HepG2 (cell line): Measurements from ENCODE around the gene GATC. TPM values are rescaled to one million over a fixed set of nuclear protein-coding genes. Genes with fewer than 3 reads are reported as not detected.

Source experiments
- ATAC-seq: fragments of 200-7000 bp; cut with Tn5 transposase; 3 replicates; pipeline ENCODE4 v1.9.1; 2020; ENCODE audit warnings: mild to moderate bottlenecking, moderate library complexity
- BruUV-seq: library from RNA; stranded (reverse); fragments of 400-500 nt; replicated peaks from 2 replicates; lab custom pipeline; 2021; lab: Mats Ljungman, UMichigan
- CTCF ChIA-PET: fragments of 300-600 bp; formaldehyde crosslinking; extraction: SDS; loops from one replicate; lab custom pipeline; 2021; ENCODE audit warnings: low total read pairs, inconsistent platforms, low intra/inter-chr PET ratio; lab: Yijun Ruan, JAX
- POLR2A ChIA-PET: fragments of 350-600 bp; sonication (Branson Sonifier 250); formaldehyde crosslinking; loops from one replicate; lab custom pipeline; 2020; ENCODE audit warnings: antibody characterized with exemption, inconsistent platforms; lab: Yijun Ruan, JAX
- DNase-seq: peaks from one replicate; pipeline ENCODE4 v3.0.0-alpha.2; 2015; ENCODE audit warnings: low spot score
- FAIRE-seq: peaks from 3 replicates; lab custom pipeline; 2011; peaks lifted over from hg19 to GRCh38; lab: Jason Lieb, UNC
- H2AFZ ChIP-seq: one replicate; pipeline ENCODE4 v1.6.1; 2011; ENCODE audit warnings: low read length, inconsistent platforms
- H3K27ac ChIP-seq: fragments of 300-600 bp; 3 replicates; pipeline ENCODE4 v1.8.0; 2011; ENCODE audit warnings: mixed run types, mild to moderate bottlenecking, mixed read lengths, low read length, inconsistent platforms; ENCODE audit not compliant: insufficient read depth; ENCODE audit errors: extremely low read length
- H3K27me3 ChIP-seq, 2 experiments: fragments of 200-600 bp in 1 of 2; 2 replicates in 1 of 2; 3 replicates in 1 of 2; pipeline versions ENCODE4 v1.6.0 to v1.8.0; 2011; ENCODE audit warnings: low read length in 2 of 2, mild to moderate bottlenecking in 2 of 2, moderate library complexity in 2 of 2, inconsistent platforms in 1 of 2; ENCODE audit not compliant: insufficient read depth in 2 of 2, control insufficient read depth in 1 of 2
- H3K36me3 ChIP-seq, 2 experiments: fragments of 200-600 bp in 1 of 2; replicated peaks in 1 of 2; 2 replicates in 1 of 2; 3 replicates in 1 of 2; pipeline versions ENCODE4 v1.5.1 to v1.8.0; 2011; ENCODE audit warnings: low read length in 2 of 2, inconsistent platforms in 1 of 2; ENCODE audit not compliant: insufficient read depth in 2 of 2, control insufficient read depth in 1 of 2
- H3K4me1 ChIP-seq: 2 replicates; pipeline ENCODE4 v1.5.1; 2012; ENCODE audit warnings: low read length, inconsistent platforms; ENCODE audit not compliant: insufficient read depth
- H3K4me2 ChIP-seq: 2 replicates; pipeline ENCODE4 v1.6.0; 2011; ENCODE audit warnings: low read depth, low read length, inconsistent platforms
- H3K4me3 ChIP-seq, 3 experiments: fragments of 200-600 bp in 1 of 3; sonication (generic), shearing (Covaris generic) in 1 of 3; replicated peaks in 1 of 3; 2 replicates each; pipeline ENCODE4 v1.5.1; 2011 to 2016; ENCODE audit warnings: low read length in 3 of 3, inconsistent platforms in 2 of 3, low read depth in 2 of 3, mild to moderate bottlenecking in 2 of 3, control low read depth in 1 of 3, mixed read lengths in 1 of 3; ENCODE audit not compliant: insufficient read depth in 1 of 3
- H3K79me2 ChIP-seq: one replicate; pipeline ENCODE4 v1.6.1; 2011; ENCODE audit warnings: low read length, inconsistent platforms; ENCODE audit not compliant: insufficient read depth
- H3K9ac ChIP-seq: 2 replicates; pipeline ENCODE4 v1.6.0; 2011; ENCODE audit warnings: mild to moderate bottlenecking, low read depth, low read length, inconsistent platforms; ENCODE audit not compliant: insufficient read depth
- H3K9me3 ChIP-seq: 2 replicates; pipeline ENCODE4 v1.5.1; 2012; ENCODE audit warnings: mild to moderate bottlenecking, low read length
- H4K20me1 ChIP-seq: 2 replicates; pipeline ENCODE4 v1.6.0; 2011; ENCODE audit warnings: inconsistent platforms, mild to moderate bottlenecking, low read length, moderate library complexity; ENCODE audit not compliant: insufficient read depth
- CC2D1A ChIP-seq: sonication (generic); formaldehyde crosslinking; IDR thresholded peaks from 2 replicates; pipeline ENCODE4 v1.8.1; 2023; ENCODE audit warnings: mild to moderate bottlenecking, missing genetic modification reagents
- MTA1 ChIP-seq: sonication (generic); formaldehyde crosslinking; IDR thresholded peaks from 2 replicates; pipeline ENCODE4 v1.4.0; 2020; ENCODE audit warnings: missing genetic modification reagents, mild to moderate bottlenecking, borderline replicate concordance
- NFE2L2 ChIP-seq: fragments of 150-350 bp; IDR thresholded peaks from 2 replicates; pipeline ENCODE4 v1.6.1; 2014; ENCODE audit warnings: low read length
- RBFOX2 ChIP-seq: fragments of 200-400 bp; formaldehyde crosslinking; IDR thresholded peaks from 2 replicates; pipeline ENCODE4 v1.6.1; 2017; ENCODE audit warnings: low read depth, mild to moderate bottlenecking, low read length
- RBM22 ChIP-seq: fragments of 200-400 bp; formaldehyde crosslinking; optimal IDR thresholded peaks from 2 replicates; pipeline ENCODE3; 2017; ENCODE audit warnings: mild to moderate bottlenecking, low read length, moderate library complexity
- RBM39 ChIP-seq: fragments of 200-400 bp; formaldehyde crosslinking; IDR thresholded peaks from one replicate; pipeline ENCODE4 v1.6.1; 2018; ENCODE audit warnings: antibody characterized with exemption, mild to moderate bottlenecking, low read depth, low read length; ENCODE audit not compliant: poor library complexity, severe bottlenecking
- SOX5 ChIP-seq: IDR thresholded peaks from 2 replicates; pipeline ENCODE4 v1.6.1; 2016; ENCODE audit warnings: borderline replicate concordance
- TAF15 ChIP-seq: fragments of 200-400 bp; formaldehyde crosslinking; IDR thresholded peaks from one replicate; pipeline ENCODE4 v1.6.1; 2018; ENCODE audit warnings: mild to moderate bottlenecking, low read depth, low read length; ENCODE audit not compliant: poor library complexity, severe bottlenecking
- ZBTB7A ChIP-seq: sonication (generic); formaldehyde crosslinking; IDR thresholded peaks from 2 replicates; pipeline ENCODE4 v1.8.0; 2022; ENCODE audit warnings: mild to moderate bottlenecking, missing genetic modification reagents
- ZFP36L2 ChIP-seq: sonication (generic); formaldehyde crosslinking; IDR thresholded peaks from 2 replicates; pipeline ENCODE4 v1.4.0; 2020; ENCODE audit warnings: missing genetic modification reagents
- ZKSCAN8 ChIP-seq: IDR thresholded peaks from 2 replicates; pipeline ENCODE4 v1.6.1; 2016; ENCODE audit warnings: borderline replicate concordance, missing genetic modification reagents, missing compliant biosample characterization
- ZNF432 ChIP-seq: sonication (generic); formaldehyde crosslinking; IDR thresholded peaks from 2 replicates; pipeline ENCODE4 v1.5.0; 2020; ENCODE audit warnings: missing genetic modification reagents, mild to moderate bottlenecking, borderline replicate concordance
- ZSCAN20 ChIP-seq: sonication (generic); formaldehyde crosslinking; IDR thresholded peaks from 2 replicates; pipeline ENCODE4 v1.4.0; 2020; ENCODE audit warnings: missing genetic modification reagents, mild to moderate bottlenecking, borderline replicate concordance
- WGBS: methylation state at CpG from one replicate; pipeline ENCODE4 v1.1.6; 2017; ENCODE audit warnings: low lambda C conversion rate; 5-methylcytosine and 5-hydroxymethylcytosine counted together
- in situ Hi-C: cut with HindIII; loops from 2 replicates; pipeline ENCODE4 v1.10.0; 2017; ENCODE audit warnings: low pct_unique_long_range_greater_than_20kb; ENCODE audit not compliant: extremely low pct_ligation_motif_present
- intact Hi-C: fragments of 100-400 bp; cut with micrococcal nuclease; formaldehyde crosslinking; loops from one replicate; pipeline ENCODE4 v1.10.0; 2022; ENCODE audit not compliant: unreplicated experiment
- polyA plus RNA-seq, 8 experiments: library from polyadenylated mRNA; depleted of rRNA in 3 of 8; stranded (reverse) in 7 of 8; unstranded in 1 of 8; fragments of >200 nt; fragmentation: Illumina TruSeq in 4 of 8; extraction: Trizol in 4 of 8; gene quantifications; 2 replicates each; pipeline versions ENCODE4 v1.2.1 to v1.2.3, GENCODE V29; 2011 to 2016; ENCODE audit warnings: low read depth in 4 of 8, missing spikeins in 1 of 8, mixed read lengths in 1 of 8; ENCODE audit not compliant: insufficient read depth in 1 of 8
- total RNA-seq, 5 experiments: library from RNA; depleted of rRNA; stranded (reverse); fragments of >200 nt; fragmentation: Illumina TruSeq; extraction: Trizol; gene quantifications; 2 replicates each; pipeline ENCODE4 v1.2.3, GENCODE V29; 2016; ENCODE audit warnings: low read depth in 1 of 5
- TF ChIP-seq, protein P1 (sequence below): sonication (generic); formaldehyde crosslinking; conservative IDR thresholded peaks from 2 replicates; pipeline ENCODE4 v1.4.0; 2020; ENCODE audit warnings: missing genetic modification reagents
- TF ChIP-seq, protein P2 (sequence below): IDR thresholded peaks from 2 replicates; pipeline ENCODE4 v1.6.1; 2016; ENCODE audit warnings: missing compliant biosample characterization, missing genetic modification reagents, borderline replicate concordance
- TF ChIP-seq, protein P3 (sequence below), 2 experiments: IDR thresholded peaks; 2 replicates each; pipeline ENCODE4 v1.6.1; 2011 to 2012; ENCODE audit warnings: low read length in 2 of 2, borderline replicate concordance in 1 of 2, low read depth in 1 of 2, mild to moderate bottlenecking in 1 of 2, moderate library complexity in 1 of 2

The GATC gene
- total and polyA plus RNA-seq, 2 of the 13 experiments (the other 11 are each of a cell fraction or from before 2014, with no cell fraction given), result 17.7 to 29.7 TPM

DNA sequence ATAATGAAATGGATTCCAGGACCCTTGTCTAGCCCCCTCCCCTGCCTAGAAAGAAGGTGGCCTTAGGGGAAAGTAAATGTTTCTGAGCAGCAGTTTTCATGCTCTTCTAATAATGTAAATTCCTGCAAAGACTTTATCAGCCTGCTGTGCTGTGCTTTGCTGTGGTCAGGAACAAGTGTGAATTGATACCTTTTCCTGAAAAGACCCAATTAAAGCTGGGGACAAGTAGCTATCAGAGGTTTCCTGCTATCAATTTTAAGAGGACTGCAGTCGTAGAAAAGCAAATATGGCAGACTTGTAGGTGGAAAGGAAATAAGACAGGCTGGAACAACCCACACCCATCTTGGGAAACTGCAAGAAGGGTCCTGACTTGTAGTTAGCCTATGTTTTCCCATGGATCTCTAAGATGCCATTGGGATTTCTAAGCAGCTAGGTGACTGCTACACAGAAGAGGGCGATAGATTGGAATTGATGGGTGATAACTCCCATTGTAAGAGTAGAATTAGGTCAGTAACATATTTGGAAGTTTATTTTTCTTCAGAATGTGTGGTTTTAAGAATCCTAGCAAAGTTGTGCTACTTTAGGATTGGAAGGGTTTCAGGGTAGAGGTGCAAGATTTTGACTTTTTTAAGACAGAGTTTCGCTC, 52.7 kb downstream of the GATC start (continued):
- TF ChIP-seq RBFOX2, result 0 out of 2 replicates have a peak, but pooled peaks have one; percentile 2
- peak; percentile 74 for TF ChIP-seq RBM22
- TF ChIP-seq ZKSCAN8 (CRISPR knock-in tag), result no peak
- TF ChIP-seq ZBTB7A (CRISPR knock-in tag), result no peak
- TF ChIP-seq NFE2L2, result no peak
- TF ChIP-seq ZNF432 (CRISPR knock-in tag), result no peak
- TF ChIP-seq, protein P1, sequence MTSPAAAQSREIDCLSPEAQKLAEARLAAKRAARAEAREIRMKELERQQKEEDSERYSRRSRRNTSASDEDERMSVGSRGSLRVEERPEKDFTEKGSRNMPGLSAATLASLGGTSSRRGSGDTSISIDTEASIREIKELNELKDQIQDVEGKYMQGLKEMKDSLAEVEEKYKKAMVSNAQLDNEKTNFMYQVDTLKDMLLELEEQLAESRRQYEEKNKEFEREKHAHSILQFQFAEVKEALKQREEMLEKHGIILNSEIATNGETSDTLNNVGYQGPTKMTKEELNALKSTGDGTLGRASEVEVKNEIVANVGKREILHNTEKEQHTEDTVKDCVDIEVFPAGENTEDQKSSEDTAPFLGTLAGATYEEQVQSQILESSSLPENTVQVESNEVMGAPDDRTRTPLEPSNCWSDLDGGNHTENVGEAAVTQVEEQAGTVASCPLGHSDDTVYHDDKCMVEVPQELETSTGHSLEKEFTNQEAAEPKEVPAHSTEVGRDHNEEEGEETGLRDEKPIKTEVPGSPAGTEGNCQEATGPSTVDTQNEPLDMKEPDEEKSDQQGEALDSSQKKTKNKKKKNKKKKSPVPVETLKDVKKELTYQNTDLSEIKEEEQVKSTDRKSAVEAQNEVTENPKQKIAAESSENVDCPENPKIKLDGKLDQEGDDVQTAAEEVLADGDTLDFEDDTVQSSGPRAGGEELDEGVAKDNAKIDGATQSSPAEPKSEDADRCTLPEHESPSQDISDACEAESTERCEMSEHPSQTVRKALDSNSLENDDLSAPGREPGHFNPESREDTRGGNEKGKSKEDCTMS (CRISPR knock-in tag), result no peak

DNA sequence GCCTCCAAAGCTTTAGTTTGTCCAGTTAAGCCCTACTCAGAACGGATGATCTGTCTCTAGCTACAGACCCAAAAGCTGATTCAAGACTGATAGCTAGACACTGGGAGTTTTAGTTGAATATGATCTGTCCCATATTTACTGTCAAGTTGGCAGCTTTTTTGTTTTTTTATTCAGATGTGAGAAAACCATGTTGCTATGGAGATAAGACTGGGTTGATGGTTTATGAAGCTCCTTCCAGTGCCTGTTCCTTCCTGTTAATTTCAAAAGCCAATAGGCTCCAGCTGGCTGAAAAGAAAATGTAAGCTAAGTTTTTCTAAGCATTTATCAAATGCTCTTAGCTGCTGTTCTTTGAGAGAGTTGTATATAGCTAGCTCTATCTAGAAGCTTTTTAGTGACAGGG, 54.3 kb downstream of the GATC start:
- ChIA-PET CTCF (no interaction called here), POLR2A (interaction anchor here (0.6 to 1.2 kb wide), 2 partner anchors 81 to 248 kb away, joined by 3 read pairs; partner anchors contain the start of gene POP5)
- intact Hi-C loops, result no loop called here
- no peak for FAIRE-seq
- H3K27me3 ChIP-seq, result no peaks in the 10 kb centered on the region; a peak in 1 of 5 replicates
- peaks cover 20% of the 10 kb centered on the region for H3K79me2 ChIP-seq
- no peak overlapping the region for H3K27ac ChIP-seq
- DNase-seq, result no peak
- peaks cover 10% of the 10 kb centered on the region for H4K20me1 ChIP-seq
- no peak overlapping the region for H2AFZ ChIP-seq
- no TSS peak for BruUV-seq
- H3K9ac ChIP-seq, result no peak overlapping the region
- H3K4me2 ChIP-seq, result no peak overlapping the region
- peaks cover 16% of the 10 kb centered on the region for H3K4me1 ChIP-seq
- no peaks in the 10 kb centered on the region for H3K9me3 ChIP-seq
- no peak for ATAC-seq
- no peak overlapping the region for H3K4me3 ChIP-seq
- in situ Hi-C loops, result no loop called here
- WGBS, result 93% methylated on average over 1 of the region's 1 CpG
- peaks cover 4 to 23% of the 10 kb centered on the region in 2 experiments for H3K36me3 ChIP-seq
- TF ChIP-seq, protein P2, sequence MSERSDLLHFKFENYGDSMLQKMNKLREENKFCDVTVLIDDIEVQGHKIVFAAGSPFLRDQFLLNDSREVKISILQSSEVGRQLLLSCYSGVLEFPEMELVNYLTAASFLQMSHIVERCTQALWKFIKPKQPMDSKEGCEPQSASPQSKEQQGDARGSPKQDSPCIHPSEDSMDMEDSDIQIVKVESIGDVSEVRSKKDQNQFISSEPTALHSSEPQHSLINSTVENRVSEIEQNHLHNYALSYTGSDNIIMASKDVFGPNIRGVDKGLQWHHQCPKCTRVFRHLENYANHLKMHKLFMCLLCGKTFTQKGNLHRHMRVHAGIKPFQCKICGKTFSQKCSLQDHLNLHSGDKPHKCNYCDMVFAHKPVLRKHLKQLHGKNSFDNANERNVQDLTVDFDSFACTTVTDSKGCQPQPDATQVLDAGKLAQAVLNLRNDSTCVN, result no peak
- TF ChIP-seq ZFP36L2, result no peak
- TF ChIP-seq CC2D1A (CRISPR knock-in tag), result no peak
- no peak for TF ChIP-seq SOX5 (CRISPR knock-in tag)
- no peak for TF ChIP-seq TAF15
- TF ChIP-seq, protein P3, sequence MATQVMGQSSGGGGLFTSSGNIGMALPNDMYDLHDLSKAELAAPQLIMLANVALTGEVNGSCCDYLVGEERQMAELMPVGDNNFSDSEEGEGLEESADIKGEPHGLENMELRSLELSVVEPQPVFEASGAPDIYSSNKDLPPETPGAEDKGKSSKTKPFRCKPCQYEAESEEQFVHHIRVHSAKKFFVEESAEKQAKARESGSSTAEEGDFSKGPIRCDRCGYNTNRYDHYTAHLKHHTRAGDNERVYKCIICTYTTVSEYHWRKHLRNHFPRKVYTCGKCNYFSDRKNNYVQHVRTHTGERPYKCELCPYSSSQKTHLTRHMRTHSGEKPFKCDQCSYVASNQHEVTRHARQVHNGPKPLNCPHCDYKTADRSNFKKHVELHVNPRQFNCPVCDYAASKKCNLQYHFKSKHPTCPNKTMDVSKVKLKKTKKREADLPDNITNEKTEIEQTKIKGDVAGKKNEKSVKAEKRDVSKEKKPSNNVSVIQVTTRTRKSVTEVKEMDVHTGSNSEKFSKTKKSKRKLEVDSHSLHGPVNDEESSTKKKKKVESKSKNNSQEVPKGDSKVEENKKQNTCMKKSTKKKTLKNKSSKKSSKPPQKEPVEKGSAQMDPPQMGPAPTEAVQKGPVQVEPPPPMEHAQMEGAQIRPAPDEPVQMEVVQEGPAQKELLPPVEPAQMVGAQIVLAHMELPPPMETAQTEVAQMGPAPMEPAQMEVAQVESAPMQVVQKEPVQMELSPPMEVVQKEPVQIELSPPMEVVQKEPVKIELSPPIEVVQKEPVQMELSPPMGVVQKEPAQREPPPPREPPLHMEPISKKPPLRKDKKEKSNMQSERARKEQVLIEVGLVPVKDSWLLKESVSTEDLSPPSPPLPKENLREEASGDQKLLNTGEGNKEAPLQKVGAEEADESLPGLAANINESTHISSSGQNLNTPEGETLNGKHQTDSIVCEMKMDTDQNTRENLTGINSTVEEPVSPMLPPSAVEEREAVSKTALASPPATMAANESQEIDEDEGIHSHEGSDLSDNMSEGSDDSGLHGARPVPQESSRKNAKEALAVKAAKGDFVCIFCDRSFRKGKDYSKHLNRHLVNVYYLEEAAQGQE (IDR thresholded peaks at IDR 0.05; ENCODE audit: borderline replicate concordance in 1 of 2, low read depth in 1 of 2, low read length in 2 of 2), result no peak
- TF ChIP-seq MTA1 (CRISPR knock-in tag), result no peak
- TF ChIP-seq RBM39, result no peak
- TF ChIP-seq ZSCAN20, result no peak
